22Rv1 (cell line): ENCODE data around the gene EXOC2.

Experiments
- ZFX ChIP-seq: fragments of 450-650 bp; IDR thresholded peaks from 2 replicates; pipeline ENCODE4 v1.6.1; 2017; ENCODE audit warnings: antibody characterized with exemption, borderline replicate concordance
- TF ChIP-seq, protein P1 (sequence below): fragments of 450-650 bp; IDR thresholded peaks from 2 replicates; pipeline ENCODE4 v1.5.1; 2017; ENCODE audit warnings: mild to moderate bottlenecking

DNA sequence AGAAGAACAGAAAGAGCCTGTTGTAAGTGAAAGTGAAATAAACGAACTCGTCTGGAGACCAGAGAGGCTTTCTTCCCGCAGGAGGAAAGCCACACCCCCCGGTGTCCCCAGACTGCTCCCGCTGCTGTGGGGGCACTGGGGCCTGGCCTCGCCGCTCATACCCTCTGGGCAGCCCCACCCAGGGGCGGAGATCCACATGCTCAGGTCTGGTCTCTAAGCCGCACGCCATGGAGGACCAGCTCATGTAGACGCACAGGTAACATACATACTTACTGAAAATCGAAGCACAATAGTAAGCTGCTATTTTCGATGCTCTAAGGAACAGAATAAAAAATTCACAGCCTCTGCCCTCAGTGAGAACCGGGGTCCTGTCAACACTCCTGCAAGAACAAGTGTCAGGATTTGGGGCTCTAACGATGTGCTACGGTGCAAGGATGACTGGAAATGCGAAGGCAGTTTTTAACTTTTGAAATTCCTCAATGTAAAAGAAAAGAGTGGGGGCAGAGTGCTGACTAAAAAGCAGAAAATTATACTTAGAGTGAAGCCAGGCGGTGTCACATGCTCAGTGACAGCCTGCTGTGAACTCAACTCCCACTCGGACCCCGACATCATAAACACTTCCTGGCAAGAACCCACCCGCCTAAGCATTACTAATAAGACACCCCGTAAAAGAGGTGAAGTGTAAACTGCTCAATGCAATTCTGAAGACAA is 190.9 kb downstream of the EXOC2 start:
- TF ChIP-seq, protein P1, sequence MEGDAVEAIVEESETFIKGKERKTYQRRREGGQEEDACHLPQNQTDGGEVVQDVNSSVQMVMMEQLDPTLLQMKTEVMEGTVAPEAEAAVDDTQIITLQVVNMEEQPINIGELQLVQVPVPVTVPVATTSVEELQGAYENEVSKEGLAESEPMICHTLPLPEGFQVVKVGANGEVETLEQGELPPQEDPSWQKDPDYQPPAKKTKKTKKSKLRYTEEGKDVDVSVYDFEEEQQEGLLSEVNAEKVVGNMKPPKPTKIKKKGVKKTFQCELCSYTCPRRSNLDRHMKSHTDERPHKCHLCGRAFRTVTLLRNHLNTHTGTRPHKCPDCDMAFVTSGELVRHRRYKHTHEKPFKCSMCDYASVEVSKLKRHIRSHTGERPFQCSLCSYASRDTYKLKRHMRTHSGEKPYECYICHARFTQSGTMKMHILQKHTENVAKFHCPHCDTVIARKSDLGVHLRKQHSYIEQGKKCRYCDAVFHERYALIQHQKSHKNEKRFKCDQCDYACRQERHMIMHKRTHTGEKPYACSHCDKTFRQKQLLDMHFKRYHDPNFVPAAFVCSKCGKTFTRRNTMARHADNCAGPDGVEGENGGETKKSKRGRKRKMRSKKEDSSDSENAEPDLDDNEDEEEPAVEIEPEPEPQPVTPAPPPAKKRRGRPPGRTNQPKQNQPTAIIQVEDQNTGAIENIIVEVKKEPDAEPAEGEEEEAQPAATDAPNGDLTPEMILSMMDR, result no peak
- no peak for TF ChIP-seq ZFX
